GM12864 (cell line): ENCODE data around the gene MMS22L.

Experiments
- DNase-seq: peaks from one replicate; pipeline ENCODE4 v3.0.0-alpha.2; 2011; ENCODE audit warnings: low read depth
- H3K4me3 ChIP-seq: 2 replicates; pipeline ENCODE4 v1.5.1; 2011; ENCODE audit warnings: mild to moderate bottlenecking, low read depth, low read length, control low read depth
- CTCF ChIP-seq: IDR thresholded peaks from 2 replicates; pipeline ENCODE4 v1.5.1; 2011; ENCODE audit warnings: low read depth, mild to moderate bottlenecking, moderate library complexity, low read length, control low read depth, inconsistent platforms; ENCODE audit errors: missing control alignments

MMS22L gene

GRCh38 chr6:97282726-97283617 is at the start of gene MMS22L:
Gene MMS22L, minus strand, starts transcription at chr6:97283216. Its CDS starts 739 bp downstream, at chr6:97282477.
- peak within 1 kb of the TSS; percentile 75 for H3K4me3 ChIP-seq
- DNase-seq = peak; percentile 87
- no peak for TF ChIP-seq CTCF

GRCh38 chr6:97322811-97323210 is 39.8 kb upstream of the MMS22L start:
- H3K4me3 ChIP-seq = no peak overlapping the region
- no peak for DNase-seq
- no peak for TF ChIP-seq CTCF

GRCh38 chr6:97322226-97322625 is 39.2 kb upstream of the MMS22L start:
- TF ChIP-seq CTCF = no peak
- no peak for DNase-seq
- H3K4me3 ChIP-seq = no peak overlapping the region

- no peak for TF ChIP-seq CTCF
- no peak for DNase-seq
- H3K4me3 ChIP-seq = no peak overlapping the region
Observed at GRCh38 chr6:97316978-97317377, 34.0 kb upstream of the MMS22L start.

- no peak for DNase-seq
- H3K4me3 ChIP-seq = no peak overlapping the region
- TF ChIP-seq CTCF = no peak
Observed at GRCh38 chr6:97312241-97312640, 29.2 kb upstream of the MMS22L start.

- no peak for DNase-seq
- no peak for TF ChIP-seq CTCF
- H3K4me3 ChIP-seq = no peak overlapping the region
Observed at GRCh38 chr6:97306544-97307320, 23.7 kb upstream of the MMS22L start.
